IPS-15b (cell line): Measurements from ENCODE around the gene RCC1.
"Not testable (repeated sequence)": the region's sequence is repeated elsewhere in the genome, so short reads cannot be mapped to it uniquely, and the experiment has no call there.

ENCODE experiments used
- H3K27me3 ChIP-seq: one replicate; pipeline ENCODE4 v1.6.1; 2013; ENCODE audit warnings: low read length; ENCODE audit not compliant: control insufficient read depth, insufficient read depth
- H3K36me3 ChIP-seq: one replicate; pipeline ENCODE4 v1.6.1; 2013; ENCODE audit warnings: low read length; ENCODE audit not compliant: control insufficient read depth, insufficient read depth
- H3K4me1 ChIP-seq: one replicate; pipeline ENCODE4 v1.6.1; 2013; ENCODE audit warnings: mild to moderate bottlenecking, low read length; ENCODE audit not compliant: control insufficient read depth, insufficient read depth
- H3K4me3 ChIP-seq: one replicate; pipeline ENCODE4 v1.5.1; 2013; ENCODE audit warnings: low read depth, low read length
- H3K9ac ChIP-seq: one replicate; pipeline ENCODE4 v1.6.1; 2013; ENCODE audit warnings: low read depth, mild to moderate bottlenecking, low read length
- H3K9me3 ChIP-seq: one replicate; pipeline ENCODE4 v1.6.1; 2013; ENCODE audit warnings: mild to moderate bottlenecking, low read length; ENCODE audit not compliant: control insufficient read depth, insufficient read depth

Gene RCC1

GRCh38 chr1:28580722-28581530 lies 75.1 kb downstream of the RCC1 start:
- no peaks in the 10 kb centered on the region for H3K9me3 ChIP-seq
- peaks cover 4% of the 10 kb centered on the region for H3K27me3 ChIP-seq
- H3K9ac ChIP-seq, result peak overlapping the region; percentile 97
- peaks cover 4% of the 10 kb centered on the region for H3K4me1 ChIP-seq
- peaks cover 36% of the 10 kb centered on the region for H3K36me3 ChIP-seq
- H3K4me3 ChIP-seq, result peak overlapping the region; percentile 100

DNA sequence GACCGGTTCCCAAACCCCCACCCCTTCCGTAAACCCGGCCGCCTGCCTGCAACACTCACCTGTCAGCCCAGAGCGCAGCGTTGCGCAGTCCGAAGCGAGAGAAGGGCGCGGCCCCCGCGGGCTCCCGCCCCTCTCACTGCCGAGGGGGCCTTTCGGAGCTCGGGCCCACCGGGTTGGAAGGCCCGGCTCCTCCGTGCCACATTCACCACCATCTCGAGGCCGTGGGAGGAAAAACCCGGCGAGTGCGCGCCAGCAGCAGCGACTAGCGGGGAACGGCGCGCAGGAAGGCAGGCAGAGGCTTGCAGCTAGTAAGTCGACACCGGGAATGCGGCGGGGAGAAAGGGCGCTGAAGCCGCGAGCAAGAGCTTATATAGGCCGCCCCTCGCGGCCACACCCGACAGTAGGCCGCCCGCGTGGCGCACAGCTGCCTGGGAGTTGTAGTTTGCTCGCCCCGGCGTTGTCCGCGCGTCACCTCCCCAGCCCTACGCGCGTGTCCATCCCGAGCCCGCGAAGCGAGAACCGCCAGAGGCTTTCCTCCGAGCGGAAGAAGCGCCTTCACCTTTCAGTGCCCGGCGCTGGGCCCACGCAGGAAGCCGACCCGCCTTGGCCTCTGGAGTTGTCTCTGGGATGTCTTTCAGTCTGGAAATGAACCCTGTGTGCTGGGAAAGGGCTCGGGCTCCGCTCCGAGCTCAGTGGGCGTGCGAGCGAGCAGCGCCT lies 75.8 kb downstream of the RCC1 start:
- Histone ChIP-seq H3K4me3 (peak overlapping the region; percentile 100), H3K27me3 (peaks cover 4% of the 10 kb centered on the region), H3K36me3 (peaks cover 36% of the 10 kb centered on the region), H3K9me3 (no peaks in the 10 kb centered on the region), H3K4me1 (peaks cover 4% of the 10 kb centered on the region), H3K9ac (peak overlapping the region; percentile 97)

DNA sequence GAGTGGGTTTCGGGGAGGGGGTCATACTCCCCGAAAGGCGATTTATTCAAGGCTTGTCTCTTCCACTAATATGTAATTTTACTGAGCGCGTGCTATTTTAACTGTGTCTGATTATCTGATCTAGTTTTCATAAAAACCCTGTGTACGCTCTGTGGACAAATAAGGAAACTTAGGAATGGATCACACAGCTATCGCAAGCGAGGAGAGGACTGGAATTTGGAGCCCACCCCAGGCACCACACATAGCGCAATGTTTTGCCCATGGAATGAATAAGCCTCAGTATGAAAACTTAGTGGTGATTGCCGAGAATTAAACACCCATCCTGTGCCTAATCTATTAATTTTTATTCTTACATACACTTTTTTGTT lies 76.4 kb downstream of the RCC1 start:
- peaks cover 32% of the 10 kb centered on the region for H3K36me3 ChIP-seq
- peaks cover 4% of the 10 kb centered on the region for H3K4me1 ChIP-seq
- peak overlapping the region; percentile 100 for H3K4me3 ChIP-seq
- peaks cover 4% of the 10 kb centered on the region for H3K27me3 ChIP-seq
- H3K9ac ChIP-seq, result no peak overlapping the region
- H3K9me3 ChIP-seq, result no peaks in the 10 kb centered on the region

DNA sequence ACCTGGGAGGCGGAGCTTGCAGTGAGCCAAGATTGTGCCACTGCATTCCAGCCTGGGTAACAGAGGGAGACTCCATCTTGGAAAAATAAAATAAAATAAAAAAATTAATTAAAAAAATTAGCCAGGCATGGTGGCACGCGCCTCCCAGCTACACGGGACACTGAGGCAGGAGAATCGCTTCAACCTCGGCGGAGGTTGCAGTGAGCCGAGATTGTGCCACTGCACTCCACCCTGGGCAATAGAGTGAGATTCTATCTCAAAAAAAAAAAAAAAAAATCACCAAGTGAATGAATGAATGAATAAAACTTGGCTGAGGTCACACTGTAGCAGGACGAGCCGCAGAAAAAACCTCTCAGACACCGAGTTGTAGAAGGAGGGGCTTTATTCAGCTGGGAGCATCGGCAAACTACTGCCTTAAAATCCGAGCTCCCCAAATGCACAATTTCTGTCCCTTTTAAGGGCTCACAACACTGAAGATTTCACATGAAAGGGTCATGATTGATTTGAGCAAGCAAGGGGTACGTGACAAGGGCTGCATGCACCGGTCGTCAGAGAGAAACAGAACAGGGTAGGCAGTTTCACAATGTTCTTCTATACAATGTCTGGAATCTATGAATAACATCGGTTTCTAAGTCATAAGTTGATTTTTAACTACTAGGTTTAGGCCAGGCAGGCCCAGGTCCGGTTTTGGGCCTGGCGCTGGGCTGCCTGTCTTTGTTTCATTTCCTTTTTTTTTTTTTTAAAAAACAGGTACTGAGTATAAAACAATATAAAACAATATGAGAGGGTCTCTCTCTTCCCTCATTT lies 80.9 kb downstream of the RCC1 start:
- not testable (repeated sequence) for H3K36me3 ChIP-seq, H3K9ac ChIP-seq, H3K4me1 ChIP-seq, H3K9me3 ChIP-seq, H3K4me3 ChIP-seq, H3K27me3 ChIP-seq
